NB4 (cell line): ENCODE results near the gene CLN5.

ENCODE experiments used
- CTCF ChIP-seq: IDR thresholded peaks from one replicate; pipeline ENCODE4 v1.5.1; 2012; ENCODE audit warnings: low read depth, low read length
- POLR2A ChIP-seq: IDR thresholded peaks from 2 replicates; pipeline ENCODE4 v1.6.1; 2011; ENCODE audit warnings: mild to moderate bottlenecking; ENCODE audit not compliant: insufficient read length; ENCODE audit errors: extremely low read depth

DNA sequence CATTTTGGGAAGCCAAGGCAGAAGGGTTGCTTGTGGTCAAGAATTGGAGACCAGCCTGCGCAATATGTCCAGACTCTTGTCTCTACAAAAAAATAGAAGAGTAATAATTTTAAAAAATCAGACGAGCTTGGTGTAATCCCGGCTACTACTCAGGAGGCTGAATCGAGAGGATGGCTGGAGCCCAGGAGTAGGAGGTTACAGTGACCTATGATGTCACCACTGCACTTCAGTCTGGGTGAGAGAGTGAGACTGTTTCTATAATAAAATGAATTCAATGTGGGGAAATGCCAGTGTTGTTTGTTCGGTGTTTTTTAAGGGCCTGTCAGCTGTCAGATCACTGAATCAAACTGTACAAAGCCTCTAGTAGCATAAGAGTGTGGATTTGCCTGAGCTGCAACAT lies 36.3 kb downstream of the CLN5 start:
- TF ChIP-seq CTCF (no peak), POLR2A (no peak)
